HG02973 (cell line): ENCODE data around the gene STPG1.

ENCODE experiments used
- ATAC-seq: cut with Tn5 transposase; IDR thresholded peaks from one replicate; pipeline ENCODE4 v1.9.1; 2021; ENCODE audit warnings: moderate library complexity; ENCODE audit not compliant: unreplicated experiment

Gene STPG1

DNA sequence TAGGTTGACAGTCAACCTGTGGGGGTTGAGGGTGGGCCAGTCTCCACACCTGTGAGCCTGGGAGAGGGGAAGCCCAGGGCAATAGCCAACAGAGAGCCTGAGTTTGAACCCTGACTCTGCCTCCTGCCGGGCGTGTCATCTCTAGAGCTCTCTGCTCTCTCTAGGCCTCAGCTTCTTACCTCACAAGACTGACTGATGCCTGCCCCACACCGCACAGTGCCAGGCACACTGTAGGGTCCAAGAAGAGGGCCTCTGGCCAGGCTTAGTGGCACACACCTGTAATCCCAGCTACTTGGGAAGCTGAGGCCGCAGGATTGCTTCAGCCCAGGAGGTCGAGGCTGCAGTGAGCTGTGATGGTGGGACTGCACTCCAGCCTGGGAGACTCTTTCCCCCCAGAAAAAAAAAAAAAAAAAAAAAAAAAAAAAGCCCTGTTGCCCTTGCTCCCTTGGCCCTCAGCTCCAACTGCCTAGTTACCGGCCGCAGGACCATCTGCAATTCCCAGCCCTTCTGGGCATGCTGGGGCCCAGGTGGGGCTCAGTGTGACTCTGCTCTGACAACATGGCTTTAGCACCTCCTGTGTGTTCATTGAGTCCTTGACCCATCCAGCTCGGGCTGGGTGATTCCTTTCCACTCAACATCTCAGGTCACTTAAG lies 69.4 kb downstream of the STPG1 start:
- no peak for ATAC-seq

DNA sequence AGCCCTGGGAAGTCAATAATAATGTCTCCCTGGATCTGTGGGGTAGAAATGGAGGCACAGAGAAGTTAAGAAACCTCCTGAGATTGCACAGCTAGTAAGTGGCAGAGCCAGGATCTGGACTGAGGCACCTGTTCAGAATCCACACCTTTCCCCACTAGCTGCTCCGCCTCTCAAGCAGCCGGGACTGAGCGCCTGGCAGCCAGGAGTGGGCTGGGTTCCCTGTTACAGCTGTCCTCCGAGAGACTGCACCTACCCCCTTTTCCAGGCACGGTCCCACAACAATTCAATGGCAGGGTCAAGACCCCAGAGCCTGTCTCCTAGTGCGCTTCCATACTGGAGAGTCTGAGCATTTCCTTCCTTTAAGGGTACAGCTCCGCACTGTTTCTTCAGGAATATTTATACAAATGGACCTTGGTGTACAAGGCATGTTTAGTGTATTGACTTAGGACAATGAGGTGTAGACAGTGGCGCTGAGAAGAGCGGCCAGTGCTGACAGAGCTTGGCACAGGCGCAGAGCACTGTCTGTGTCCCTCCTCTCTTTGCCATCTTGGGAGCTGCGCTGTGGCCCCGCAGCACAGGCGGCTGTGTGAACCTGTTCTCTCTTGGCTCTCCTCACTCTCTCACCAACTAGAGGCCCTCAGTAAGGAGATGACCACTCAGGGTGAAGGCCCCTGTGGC lies 70.0 kb downstream of the STPG1 start:
- no peak for ATAC-seq

DNA sequence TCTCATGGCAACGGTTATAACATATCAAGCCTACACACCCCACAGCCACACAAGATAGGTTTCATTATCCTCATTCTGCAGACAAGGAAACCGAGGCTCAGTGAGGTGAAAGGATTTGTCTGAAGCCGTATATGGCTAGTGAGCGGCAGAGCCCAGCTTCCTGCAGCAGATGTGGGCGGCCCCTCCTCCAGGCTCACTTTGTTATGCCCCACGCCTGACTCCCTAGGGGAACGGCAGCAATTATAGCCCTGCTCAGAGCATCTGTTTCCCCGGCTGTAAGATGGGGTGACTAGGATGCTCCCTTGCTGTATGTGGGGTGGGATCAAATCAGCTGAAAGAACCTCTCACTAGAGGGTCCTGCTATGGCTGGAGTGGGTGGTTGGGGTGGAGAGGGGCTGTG lies 72.3 kb downstream of the STPG1 start:
- no peak for ATAC-seq

DNA sequence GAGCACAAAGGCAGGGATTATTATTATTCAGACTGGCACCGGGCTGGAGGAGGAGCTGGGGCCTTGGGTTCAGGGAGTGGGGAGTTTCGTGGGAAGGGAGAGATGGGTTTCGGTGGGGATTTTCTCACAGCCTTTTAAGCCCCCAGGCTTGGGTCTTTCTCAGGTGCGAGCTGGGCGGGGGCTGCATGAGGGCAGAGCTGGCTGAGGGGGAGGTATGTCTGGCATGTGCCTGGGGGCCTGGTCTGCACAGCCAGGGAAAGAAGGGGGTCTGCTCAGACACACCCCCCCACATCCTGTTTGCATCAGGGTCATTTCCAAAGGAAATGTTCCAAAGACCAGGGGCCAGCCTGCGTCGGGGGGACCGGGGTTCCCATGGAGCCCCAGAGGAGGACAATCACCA lies 72.8 kb downstream of the STPG1 start:
- no peak for ATAC-seq

DNA sequence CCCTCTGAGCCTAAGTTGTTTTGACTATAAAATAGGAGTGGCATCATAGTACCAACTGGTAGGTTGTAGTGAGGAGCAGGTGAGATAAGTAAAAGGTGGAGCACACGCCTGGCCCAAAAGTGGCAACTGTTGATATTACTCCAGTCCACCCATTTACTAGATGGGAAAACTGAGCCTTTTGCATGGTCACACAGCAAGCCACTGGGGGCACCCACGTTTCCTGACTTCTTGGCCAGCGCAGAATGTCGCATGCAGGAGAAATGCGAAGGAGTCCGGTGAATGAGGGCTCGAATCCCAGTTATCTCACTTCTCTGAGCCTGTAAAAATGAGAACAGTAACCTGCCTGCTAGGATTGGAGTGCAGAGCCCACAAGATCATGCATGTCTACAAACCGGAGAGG lies 73.6 kb downstream of the STPG1 start:
- ATAC-seq, result no peak

DNA sequence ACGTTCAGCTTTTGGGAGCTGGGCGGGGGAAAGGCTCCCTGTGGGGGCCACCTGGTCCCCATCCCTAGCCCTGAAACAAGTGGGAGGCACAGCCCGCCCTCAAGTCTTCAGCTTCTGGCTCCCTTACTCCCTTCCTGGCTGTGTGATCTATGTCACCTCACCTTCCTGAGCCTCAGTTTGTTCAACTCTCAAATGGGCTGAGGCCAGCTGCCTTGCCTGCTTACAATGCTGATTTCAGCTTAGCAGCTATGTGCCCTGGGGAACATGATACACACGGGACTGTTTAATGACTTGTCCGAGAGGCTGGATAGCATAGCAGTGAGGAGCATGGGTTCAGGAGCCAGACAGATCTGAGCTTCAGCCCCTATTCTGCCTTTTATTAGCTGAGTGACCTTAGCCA lies 75.1 kb downstream of the STPG1 start:
- ATAC-seq, result no peak

DNA sequence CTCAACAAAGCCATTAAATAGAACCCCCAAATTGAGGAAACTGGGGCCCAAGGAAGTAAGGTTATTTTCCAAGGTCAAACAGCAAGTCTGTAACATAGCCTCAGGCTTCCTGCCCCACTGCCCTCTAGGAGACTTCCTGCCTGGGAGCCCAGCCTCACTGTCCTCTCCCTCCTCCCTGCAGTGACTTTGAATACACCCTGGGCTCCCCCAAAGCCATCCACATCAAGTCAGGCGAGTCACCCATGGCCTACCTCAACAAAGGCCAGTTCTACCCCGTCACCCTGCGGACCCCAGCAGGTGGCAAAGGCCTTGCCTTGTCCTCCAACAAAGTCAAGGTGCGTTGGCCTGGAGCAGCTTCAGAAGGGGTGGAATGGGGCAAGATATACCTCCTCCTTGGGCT lies 76.1 kb downstream of the STPG1 start:
- no peak for ATAC-seq

DNA sequence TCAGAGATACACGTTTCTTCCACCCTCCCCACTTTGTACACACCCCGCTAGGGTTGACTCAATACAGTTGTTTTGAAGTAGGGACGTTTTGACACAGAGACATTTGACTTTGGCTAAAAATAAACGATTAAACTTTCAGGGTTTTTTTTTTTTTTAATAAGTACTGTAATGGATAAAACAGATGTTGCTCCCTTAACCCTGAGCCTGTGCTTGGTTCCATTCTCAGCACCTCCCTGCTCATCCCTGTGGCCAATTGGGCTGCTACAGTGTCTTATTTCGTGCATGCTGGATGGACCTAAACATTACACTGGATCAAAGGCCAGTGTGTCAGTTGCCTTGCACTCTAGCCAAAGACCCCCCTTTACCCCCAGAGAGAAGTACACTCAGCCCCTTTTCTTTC lies 77.5 kb downstream of the STPG1 start:
- ATAC-seq, result no peak

DNA sequence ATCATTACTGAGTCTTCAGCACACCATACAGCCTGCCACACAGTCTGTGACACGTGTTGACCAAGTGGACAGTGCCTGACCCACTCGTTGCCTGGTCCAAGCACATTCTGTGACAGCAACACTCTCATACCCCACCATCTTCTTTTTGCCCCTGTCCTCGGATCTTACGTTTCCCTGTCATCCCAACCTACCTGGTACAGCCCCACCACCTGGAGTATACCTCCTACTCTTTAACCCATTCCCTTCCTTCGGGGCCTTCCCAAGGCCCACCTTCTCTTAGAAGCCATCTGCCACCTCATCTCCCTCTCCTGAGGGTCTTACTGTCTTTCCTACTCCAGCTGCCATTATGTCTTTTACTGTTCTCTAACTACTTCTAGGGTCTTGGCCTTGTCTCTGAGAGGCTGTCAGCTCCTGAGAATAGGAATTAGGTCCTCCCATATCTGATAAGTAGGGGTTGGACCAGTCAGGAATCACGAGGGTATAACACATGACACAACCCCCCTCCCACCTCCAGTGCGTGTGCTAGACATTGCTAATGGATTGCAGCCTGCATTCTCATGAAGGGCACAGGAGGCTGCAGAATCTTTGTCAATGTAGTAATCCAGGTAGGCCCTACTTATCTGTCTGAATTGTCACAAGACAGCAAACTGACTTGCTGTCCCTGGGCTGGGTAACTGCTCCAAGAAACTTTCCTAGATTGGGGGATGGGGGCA lies 81.5 kb downstream of the STPG1 start:
- ATAC-seq, result no peak

DNA sequence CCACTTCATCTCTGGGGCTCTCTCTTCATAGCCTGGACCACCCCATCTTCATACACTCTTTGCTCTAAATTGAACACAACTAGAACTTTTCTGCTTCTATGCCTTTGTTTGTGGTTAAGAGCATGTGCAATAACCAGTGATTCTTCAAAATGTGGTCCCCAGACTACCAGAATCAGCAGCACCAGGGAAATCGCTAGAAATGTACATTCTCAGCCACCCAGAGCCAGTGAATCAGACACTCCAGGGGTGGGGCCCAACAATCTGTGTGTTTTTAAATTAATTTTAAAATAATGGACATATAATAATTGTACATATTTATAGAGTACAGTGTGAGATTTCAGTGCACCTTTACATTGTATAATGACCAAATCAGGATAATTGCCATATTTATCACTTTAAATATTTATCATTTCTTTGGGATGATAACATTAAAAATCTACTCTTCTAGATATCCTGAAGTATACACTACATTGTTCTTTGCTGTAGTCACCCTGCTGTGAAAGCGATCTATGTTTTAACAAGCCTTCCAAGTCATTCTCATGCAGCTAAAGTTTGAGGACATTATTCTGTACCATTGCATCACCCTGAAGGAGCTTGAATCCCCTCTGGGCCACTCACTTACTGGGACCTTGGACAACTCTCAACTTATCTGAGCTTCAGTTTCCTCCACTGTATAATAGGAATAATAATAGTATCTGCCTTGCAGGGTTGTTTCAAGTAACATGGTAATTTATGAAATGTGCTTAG lies 83.6 kb downstream of the STPG1 start:
- no peak for ATAC-seq

DNA sequence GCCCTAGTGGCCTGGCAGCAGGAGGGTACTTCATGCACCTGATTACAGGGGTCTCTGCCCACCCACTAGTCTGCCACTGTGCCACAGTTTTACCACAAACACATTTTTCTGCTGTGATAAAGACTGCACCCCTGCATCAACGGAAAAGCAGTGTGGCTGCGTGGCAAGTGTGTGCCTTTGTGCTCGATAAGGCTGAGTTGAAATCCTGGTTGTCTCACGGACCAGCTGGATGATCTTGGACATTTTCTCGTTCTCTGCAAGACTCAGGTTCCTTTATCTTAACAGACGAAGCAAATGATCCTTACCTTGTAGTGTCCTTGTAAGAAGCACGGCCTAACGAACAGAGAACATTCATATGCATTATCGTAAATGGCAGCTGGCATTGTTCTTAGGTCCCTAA lies 84.3 kb downstream of the STPG1 start:
- no peak for ATAC-seq

DNA sequence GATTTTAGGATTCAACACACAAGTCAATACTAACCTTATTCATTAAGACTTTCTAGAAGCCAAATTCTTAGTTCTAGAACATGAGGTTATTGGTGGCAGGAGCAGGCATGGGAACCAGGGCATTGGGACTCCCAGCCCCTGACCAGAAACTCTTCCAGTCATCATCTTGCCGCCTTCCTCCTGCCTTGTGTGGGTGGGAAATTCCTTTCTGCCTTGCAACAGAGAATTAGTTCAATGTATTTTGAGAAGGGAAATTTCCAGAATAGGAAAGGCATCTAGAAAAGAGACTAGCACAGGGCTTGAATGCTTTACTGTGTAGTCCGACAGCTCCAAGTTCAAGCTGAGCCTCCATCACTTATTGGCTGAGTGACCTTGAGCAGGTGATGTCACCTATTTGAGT lies 85.7 kb downstream of the STPG1 start:
- ATAC-seq, result no peak

DNA sequence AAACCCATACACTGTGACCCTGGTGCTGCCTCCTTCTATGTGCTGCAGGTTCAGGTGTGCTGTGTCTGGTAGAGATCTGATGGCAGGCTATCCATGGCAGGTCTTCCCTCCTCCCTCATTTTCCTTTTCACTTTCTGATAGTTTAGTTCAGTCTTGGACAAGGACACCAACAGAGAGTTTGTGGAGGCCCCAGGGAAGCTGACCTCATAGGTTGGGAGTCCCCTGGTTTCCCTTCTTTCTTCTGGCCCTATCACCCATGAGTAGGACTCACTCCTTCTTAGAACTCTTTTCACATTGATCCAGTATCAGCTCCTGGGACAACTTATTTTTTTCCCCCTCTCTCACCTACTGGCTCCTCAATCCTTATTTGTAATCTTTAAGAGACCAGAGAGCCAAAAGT lies 86.1 kb downstream of the STPG1 start:
- ATAC-seq, result no peak

DNA sequence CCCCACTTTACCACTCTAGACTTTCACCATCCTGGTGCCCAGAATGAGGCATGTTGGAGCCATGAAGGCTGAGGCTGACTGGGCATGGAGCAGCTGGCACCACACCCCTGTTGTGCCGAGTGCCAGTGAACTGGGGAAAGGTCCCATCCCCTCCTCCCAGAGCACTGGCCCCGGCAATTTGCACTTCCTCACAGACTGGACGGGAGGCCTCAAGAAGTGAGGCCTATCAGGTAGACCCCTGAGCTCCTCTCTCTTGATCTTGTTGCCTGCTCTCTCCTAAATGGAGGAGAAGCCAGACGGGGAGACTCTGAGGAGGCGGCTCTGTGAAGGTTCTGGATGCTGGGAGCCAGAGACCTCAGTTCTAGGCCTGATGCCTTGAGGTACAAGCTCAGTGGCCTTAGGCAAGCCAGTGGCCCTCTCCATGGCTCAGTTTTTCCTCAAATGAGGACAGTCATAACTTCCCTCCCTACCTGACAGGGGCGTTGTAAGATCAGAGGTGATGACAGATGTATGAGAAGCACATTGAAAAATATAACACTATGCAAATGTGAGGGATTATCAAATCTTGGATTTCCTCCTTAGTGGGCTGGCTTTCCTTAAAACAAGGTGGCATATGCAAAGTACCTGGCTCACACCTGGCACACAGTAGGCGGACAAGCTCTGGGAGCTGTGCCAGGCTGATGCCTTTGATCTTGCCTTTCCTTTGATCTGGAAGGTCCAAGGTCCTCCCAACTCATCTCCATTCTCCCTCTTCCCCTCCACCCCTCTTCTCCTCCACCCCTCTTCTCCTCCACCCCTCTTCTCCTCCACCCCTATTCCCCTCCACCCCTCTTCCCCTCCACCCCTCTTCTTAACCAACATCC lies 87.8 kb downstream of the STPG1 start:
- ATAC-seq, result no peak

DNA sequence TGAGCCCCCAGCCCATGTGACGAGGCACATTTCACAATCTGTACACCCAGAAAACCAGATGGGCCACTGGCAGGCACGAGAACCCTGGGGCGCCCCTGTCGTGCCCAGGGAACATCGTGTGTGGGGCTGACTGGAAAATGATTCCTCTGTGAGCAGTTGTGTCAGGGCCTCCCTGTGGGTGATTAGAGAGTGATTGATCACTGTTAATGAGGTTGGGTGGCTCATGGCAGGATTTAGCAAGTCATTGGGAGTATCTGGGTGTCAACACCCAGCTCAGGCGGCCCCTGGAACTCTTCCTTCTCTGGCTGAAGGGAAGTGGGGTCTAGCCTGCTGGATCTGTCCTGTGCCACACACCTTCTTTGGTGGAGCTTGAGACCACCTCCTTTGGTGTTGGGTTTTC lies 88.7 kb downstream of the STPG1 start:
- no peak for ATAC-seq

DNA sequence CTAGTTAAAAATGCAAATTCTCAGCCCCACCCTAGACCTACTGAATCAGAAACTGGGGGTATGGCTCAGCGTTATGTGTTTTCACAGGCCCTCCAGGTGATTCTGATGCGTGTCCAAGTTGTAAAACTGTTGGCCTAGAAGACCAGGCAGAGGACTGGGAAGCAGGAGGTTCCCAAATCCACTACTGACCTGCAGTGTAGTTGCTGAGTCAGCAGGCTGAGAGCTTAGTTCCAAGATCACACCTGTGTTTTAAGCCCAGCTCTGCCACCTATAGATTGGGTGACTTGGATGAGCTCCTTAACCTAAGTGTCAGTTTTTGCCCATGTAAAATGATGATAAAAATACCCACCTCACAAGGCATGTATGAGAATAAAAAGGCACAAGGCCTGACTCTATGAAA lies 90.3 kb downstream of the STPG1 start:
- no peak for ATAC-seq

DNA sequence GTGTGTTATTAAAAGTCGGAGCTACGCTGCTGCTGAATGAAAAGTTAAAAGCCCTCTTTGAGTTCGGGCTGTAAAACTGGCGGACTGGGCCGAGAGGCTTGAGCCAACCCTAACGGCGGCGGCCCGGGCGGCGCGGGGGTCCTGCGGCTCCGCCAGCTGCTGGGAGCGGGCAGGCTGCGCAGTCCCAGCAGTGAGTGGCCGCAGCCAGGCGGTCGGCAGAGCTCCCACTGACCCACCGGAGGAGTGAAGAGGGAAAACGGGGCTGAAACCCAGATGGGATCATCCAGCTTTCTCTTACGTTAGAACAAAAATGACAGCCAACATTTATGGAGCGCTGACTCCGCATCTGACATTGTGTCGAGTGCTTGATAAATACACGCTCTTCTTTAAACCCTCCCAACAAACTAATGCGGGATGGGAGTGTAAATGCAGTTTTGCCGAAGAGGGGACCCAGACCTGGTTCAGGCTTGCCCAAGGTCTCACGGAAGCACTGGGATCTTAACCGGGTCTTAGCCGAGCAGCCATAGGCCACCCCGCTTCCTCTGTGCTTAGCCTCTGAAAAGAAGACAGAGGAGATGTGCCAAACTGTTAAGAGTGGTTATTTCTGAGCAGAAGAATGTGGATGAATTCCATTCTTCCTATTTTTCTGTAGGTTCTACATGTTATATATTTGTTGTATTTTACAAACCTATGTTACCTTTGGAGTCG lies 91.0 kb downstream of the STPG1 start:
- ATAC-seq, result no peak

DNA sequence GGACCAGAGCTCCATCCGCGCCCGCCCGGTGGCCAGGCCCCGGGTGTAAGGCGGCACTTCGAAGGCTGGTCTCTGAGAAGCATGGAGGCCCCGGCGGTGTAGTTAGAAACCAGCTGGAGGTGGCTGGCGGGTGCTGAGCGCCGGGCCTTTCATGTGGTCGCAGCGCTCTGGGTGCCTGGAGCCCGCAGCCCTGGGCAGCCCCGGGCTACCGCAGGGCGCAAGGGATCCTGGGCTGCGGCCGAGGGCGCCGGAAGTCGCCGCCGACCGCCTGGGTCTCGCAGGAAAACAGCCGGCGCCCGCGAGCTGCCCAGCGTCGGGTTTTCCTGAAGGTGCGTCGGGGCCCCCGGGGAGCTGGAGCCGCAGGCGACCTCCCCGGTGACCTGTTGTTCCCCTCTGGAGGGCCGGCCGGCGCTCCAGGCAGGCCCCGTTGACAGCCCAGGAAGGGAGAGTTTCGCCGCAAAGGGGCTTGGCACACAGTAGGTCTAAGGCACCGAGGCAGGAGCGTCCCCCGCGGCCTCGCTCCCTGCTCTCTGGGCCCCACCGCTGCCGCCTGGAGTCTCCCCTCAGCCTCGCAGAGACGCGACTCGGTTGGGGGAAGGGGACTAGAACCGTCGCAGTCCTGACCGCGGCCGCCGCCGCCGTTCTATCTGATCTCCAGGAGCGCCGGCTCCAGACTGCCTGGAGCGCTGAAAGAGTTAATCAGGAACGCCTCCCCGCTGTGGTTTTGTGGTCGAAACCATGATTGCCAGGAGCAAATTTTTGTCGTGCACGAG lies 91.7 kb downstream of the STPG1 start:
- no peak for ATAC-seq

DNA sequence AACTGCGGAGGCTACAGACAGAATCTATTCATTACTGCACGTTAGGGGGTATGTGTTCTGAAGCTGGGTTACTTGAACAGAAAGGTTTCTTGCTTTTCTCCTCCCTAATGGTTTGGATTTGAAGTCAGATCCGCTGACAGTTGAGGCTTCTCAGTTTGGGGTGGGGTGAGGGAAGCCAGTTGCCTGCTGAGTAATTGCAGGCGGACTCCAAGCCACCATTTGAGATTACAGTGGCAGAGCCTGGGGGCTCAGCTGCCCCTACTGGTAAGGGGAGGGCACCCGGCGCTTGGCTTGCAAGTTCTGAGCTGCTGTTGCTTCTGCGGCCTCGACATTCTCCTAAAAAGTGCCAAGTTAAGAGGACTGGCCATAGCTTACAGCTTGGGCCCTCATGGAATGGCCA lies 92.5 kb downstream of the STPG1 start:
- ATAC-seq, result no peak
